HTERT RPE-1 (cell line): Measurements from ENCODE around the gene VRK1.

Experiments used
- in situ Hi-C: fragments of 300-500 bp; cut with MboI; formaldehyde crosslinking; loops from 4 replicates; pipeline ENCODE4 v1.14.3; 2020; ENCODE audit warnings: low sequenced_read_pairs

The VRK1 gene

DNA sequence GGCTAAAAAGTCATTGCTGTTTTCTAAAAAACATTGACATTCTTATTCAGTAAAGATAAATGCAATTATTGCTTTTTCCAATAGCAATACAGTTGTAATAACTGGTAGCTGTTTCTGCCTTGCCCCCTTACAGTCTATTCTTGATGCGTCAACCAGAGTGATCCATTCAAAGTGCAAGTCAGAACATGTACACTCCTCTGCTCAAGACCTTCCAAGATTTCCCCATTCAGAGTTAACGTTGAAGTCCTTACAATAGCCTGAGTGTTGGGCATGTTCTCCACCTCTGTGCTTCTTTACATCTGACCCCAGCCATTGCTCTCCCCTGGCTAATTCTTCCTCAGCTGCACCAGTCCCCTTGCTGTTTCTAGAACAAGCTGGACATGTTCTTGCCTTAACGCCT, 24.3 kb downstream of the VRK1 start:
- in situ Hi-C loops, result no loop called here

- in situ Hi-C loops, result no loop called here
These were observed 26.5 kb downstream of the VRK1 start for GRCh38 chr14:96823652-96824051.

- in situ Hi-C loops, result no loop called here
These were observed 27.1 kb downstream of the VRK1 start for GRCh38 chr14:96824283-96824682.

- in situ Hi-C loops, result no loop called here
These were observed 29.6 kb downstream of the VRK1 start for GRCh38 chr14:96826818-96827217.

DNA sequence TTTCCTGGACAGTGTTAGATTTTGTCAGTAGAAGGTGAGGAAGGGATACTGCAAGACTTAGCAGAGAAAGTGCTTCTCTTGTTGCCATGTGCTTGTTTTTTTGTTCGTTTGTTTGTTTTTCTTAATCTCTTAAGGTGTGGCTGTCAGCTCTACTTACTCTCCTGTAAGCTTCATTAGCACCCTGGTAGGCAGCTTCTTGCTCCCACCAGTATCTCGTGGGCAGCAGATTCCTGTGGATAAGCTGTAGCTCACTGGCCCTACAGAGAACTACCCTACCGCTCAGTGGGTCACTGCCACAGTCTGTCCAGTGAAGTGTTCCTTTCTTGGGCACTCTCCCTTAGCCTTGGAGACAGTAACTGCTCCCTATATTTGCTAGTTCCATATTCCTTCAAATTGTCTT, 30.1 kb downstream of the VRK1 start:
- in situ Hi-C loops, result no loop called here

GRCh38 chr14:96829791-96830190, 32.6 kb downstream of the VRK1 start:
- in situ Hi-C loops, result no loop called here

GRCh38 chr14:96830946-96831345, 33.8 kb downstream of the VRK1 start:
- in situ Hi-C loops, result no loop called here

- in situ Hi-C loops, result no loop called here
These were observed 35.2 kb downstream of the VRK1 start for GRCh38 chr14:96832351-96832750.

- in situ Hi-C loops, result no loop called here
These were observed 41.3 kb downstream of the VRK1 start for GRCh38 chr14:96838449-96838848.

- in situ Hi-C loops, result no loop called here
These were observed 42.1 kb downstream of the VRK1 start for GRCh38 chr14:96839251-96839650.

- in situ Hi-C loops, result no loop called here
These were observed 46.0 kb downstream of the VRK1 start for GRCh38 chr14:96843137-96843536.

GRCh38 chr14:96844857-96845570, 47.8 kb downstream of the VRK1 start:
- in situ Hi-C loops, result no loop called here

DNA sequence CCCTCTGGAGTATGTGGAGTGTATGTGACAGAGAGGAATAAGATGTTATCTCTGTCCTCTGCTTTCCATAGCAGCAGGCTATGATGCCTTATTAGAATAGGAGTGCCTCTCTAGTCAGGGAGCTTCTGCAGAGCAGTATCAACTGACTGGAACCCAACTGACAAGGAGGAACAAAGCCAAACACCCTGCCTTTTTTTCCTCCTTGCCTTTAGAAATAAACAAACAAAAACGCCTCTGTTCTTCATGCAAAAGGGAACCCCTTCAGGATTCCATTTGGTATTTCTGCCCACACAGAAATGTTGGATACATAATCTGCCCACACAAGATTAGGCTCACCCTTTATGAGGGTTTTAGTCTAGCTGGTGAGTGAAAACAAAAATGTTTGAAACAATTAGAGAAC, 50.3 kb downstream of the VRK1 start:
- in situ Hi-C loops, result no loop called here

GRCh38 chr14:96848011-96848410, 50.8 kb downstream of the VRK1 start:
- in situ Hi-C loops, result no loop called here

GRCh38 chr14:96849733-96850132, 52.6 kb downstream of the VRK1 start:
- in situ Hi-C loops, result no loop called here

DNA sequence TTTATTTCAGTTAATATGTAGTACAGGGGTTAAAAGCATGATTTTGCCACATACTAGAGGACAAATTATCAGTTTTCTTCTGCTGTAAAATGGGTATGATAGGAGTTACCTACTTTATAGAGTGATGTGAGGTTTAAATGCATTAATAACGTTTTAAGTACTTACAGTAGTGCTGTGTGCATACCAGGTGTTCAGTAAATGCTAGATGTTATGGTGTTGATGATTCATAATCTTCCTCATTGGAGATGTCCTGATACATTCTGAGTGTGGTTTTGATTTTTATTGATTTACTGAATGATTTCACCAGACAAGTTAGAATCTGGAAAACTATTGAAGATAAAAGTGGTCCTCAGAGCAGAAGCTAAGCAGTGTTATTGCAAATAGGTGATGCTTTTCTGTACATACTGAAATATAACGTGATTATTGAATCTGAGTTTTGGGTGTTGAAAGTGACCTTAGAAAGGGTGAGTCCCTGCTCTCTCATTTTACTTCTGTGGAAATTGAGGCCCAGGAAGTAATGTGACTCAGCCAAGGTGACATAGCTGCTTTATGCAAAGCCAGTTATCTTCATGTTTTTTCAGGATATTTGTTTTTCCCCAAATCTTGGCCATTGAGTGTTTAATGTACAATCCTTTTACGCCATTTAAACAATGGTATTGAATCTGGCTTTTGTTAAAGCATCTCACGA, 54.7 kb downstream of the VRK1 start:
- in situ Hi-C loops, result no loop called here

- in situ Hi-C loops, result no loop called here
These were observed 55.7 kb downstream of the VRK1 start for GRCh38 chr14:96852823-96853422.

- in situ Hi-C loops, result no loop called here
These were observed 61.5 kb downstream of the VRK1 start for GRCh38 chr14:96858643-96859042.

GRCh38 chr14:96861568-96862310, 64.6 kb downstream of the VRK1 start:
- in situ Hi-C loops, result no loop called here

DNA sequence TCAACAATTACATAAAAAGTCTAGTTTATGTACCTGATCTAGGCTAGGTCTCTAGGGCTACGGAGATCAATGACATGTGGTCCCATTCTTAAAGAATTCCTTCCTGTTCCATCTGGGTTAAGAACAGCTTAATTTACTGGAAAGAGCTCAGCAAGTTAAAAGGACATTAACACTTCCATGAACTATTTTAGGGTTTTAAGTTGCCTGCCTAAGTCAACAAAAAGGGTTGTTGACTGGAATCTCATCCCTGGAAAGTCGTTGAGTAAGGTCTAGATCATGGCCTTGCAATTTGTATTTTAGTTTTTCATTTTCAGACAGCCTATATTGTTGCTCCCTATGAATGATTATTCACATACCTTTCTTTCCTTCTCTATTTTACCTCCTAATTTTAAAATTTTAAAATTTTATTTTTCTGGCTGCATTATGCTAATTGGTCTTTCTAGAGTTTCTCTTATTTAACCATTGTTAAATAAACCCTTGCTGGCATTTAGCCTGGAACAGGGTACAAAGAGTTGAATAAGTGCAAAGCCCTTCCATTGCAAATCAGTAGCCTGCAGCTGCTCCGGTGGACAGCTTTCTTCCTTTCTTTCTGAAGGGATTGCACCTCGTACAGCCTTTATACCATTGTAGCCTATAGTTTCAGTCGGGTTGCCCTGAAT, 66.3 kb downstream of the VRK1 start:
- in situ Hi-C loops, result no loop called here

- in situ Hi-C loops, result no loop called here
These were observed 66.8 kb downstream of the VRK1 start for GRCh38 chr14:96863986-96864330.
